Measurements from ENCODE around the gene SEPTIN2.
"Not testable (repeated sequence)": the region's sequence is repeated elsewhere in the genome, so short reads cannot be mapped to it uniquely, and the experiment has no call there.

SEPTIN2 gene

GRCh38 chr2:241313543-241314095 lies 2.1 kb upstream of the SEPTIN2 start:
- H3K4me3 ChIP-seq (ENCODE audit: low read depth, low read length): peak overlapping the region; percentile 77

DNA sequence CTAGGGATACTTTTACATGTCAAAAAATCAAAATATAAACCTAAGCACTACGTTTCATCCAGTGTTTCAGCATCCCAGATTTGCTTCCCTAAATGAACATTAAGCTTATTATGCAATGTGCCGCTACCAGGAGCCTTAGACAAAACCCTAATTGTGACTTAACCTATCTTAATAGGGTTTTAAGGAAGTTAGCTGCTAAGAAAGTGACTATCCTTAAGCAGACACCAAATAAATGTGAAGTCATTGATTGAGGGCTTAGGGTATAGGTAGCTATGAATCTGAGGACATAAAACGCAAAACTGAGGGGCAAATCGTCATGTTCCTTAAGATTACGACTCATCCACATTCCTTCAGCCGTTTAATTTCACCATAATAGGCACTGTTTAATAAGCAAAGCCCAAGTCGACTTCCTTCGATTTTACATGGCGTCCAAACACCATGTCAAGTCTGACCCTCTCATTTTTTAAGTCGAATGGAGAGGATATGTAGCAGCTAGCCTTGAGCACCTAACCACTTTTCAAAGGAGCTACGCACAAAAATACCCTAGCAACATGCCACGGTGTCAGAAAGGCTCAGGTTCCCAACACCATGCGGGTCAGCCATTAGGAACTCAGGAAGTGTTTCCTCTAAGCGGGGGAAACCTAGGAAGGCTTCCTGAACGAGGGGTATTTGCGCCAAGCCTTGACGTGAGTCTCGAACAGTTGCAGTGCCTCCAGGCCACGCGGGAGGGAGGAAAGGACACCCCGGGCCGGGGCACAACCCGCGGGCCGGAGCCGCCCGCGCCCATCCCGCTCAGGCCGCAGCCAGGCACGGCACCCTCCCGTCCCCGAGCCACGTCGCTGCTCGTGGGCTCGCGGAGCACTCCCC lies 1.3 kb upstream of the SEPTIN2 start:
- H3K4me3 ChIP-seq (ENCODE audit: low read depth, low read length): peak overlapping the region; percentile 77
- no peak for DNase-seq (ENCODE audit: low read depth)
- TF ChIP-seq, protein P1, sequence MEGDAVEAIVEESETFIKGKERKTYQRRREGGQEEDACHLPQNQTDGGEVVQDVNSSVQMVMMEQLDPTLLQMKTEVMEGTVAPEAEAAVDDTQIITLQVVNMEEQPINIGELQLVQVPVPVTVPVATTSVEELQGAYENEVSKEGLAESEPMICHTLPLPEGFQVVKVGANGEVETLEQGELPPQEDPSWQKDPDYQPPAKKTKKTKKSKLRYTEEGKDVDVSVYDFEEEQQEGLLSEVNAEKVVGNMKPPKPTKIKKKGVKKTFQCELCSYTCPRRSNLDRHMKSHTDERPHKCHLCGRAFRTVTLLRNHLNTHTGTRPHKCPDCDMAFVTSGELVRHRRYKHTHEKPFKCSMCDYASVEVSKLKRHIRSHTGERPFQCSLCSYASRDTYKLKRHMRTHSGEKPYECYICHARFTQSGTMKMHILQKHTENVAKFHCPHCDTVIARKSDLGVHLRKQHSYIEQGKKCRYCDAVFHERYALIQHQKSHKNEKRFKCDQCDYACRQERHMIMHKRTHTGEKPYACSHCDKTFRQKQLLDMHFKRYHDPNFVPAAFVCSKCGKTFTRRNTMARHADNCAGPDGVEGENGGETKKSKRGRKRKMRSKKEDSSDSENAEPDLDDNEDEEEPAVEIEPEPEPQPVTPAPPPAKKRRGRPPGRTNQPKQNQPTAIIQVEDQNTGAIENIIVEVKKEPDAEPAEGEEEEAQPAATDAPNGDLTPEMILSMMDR (IDR thresholded peaks at IDR 0.05; ENCODE audit: control insufficient read depth, extremely low read depth, insufficient read depth): no peak

More at GRCh38 chr2:241313543-241314095, 2.1 kb upstream of the SEPTIN2 start:
- no peak for DNase-seq (ENCODE audit: low read depth)
- TF ChIP-seq, protein P1 (IDR thresholded peaks at IDR 0.05; ENCODE audit: control insufficient read depth, extremely low read depth, insufficient read depth): no peak

GRCh38 chr2:241315093-241315878 lies 439 bp upstream of the SEPTIN2 start, which contains the start of gene HDLBP:
Gene HDLBP, minus strand, starts transcription at chr2:241315672. Its CDS starts 48,803 bp downstream, at chr2:241266869.
- TF ChIP-seq, protein P1 (IDR thresholded peaks at IDR 0.05; ENCODE audit: control insufficient read depth, extremely low read depth, insufficient read depth): peak; percentile 66
- H3K4me3 ChIP-seq (ENCODE audit: low read depth, low read length): peak within 1 kb of the TSS; percentile 77
- peak; percentile 91 for DNase-seq (ENCODE audit: low read depth)

- TF ChIP-seq, protein P1 (IDR thresholded peaks at IDR 0.05; ENCODE audit: control insufficient read depth, extremely low read depth, insufficient read depth): no peak
- no peak for DNase-seq (ENCODE audit: low read depth)
- peak overlapping the region; percentile 68 for H3K4me3 ChIP-seq (ENCODE audit: low read depth, low read length)
Observed at GRCh38 chr2:241316825-241317224, 1.1 kb downstream of the SEPTIN2 start.

GRCh38 chr2:241317391-241317790 lies 1.7 kb downstream of the SEPTIN2 start:
- TF ChIP-seq, protein P1 (IDR thresholded peaks at IDR 0.05; ENCODE audit: control insufficient read depth, extremely low read depth, insufficient read depth): no peak
- no peak for DNase-seq (ENCODE audit: low read depth)
- peak overlapping the region; percentile 68 for H3K4me3 ChIP-seq (ENCODE audit: low read depth, low read length)

DNA sequence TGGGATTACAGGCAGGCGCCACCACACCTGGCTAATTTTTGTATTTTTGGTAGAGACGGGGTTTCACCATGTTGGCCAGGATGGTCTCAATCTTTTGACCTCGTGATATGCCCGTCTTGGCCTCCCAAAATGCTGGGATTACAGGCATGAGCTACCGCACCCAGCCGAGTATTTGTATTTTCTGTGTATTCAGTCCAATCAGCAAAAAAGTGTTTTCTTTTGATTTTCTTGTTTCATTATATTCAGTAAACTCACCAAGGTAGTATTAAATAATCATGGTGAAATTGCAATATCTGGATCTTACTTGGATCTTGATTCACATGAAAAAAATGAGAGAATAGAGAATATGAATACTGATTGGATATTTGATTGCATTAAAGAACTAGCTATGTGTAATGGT lies 3.1 kb downstream of the SEPTIN2 start:
- not testable (repeated sequence) for H3K4me3 ChIP-seq (ENCODE audit: low read depth, low read length); DNase-seq (ENCODE audit: low read depth)

DNA sequence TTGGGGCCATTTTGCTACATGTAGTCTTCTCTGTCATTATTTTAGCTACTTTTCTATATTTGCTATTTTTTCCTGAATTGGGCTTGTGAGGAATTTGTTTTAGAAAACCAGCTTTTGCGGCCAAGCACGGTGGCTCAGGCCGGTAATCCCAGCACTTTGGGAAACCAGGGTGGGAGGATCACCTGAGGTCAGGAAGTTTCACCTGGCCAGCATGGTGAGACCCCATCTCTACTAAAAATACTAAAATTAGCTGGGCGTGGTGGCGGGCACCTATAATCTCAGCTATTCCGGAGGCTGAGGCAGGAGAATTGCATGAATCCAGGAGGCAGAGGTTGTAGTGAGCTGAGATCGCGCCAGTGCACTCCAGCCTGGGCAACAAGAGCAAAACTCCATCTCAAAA lies 4.7 kb downstream of the SEPTIN2 start:
- TF ChIP-seq, protein P1 (IDR thresholded peaks at IDR 0.05; ENCODE audit: control insufficient read depth, extremely low read depth, insufficient read depth): no peak
- no peak for DNase-seq (ENCODE audit: low read depth)
- H3K4me3 ChIP-seq (ENCODE audit: low read depth, low read length): no peak overlapping the region

Measured in LNCaP clone FGC (cell line).